ENCODE measurements around the gene EPHA10. TPM values are rescaled to one million over a fixed set of nuclear protein-coding genes. Genes with fewer than 3 reads are reported as not detected.
A peak's percentile ranks its signal among the peaks of the same experiment; 100 is the strongest.

The EPHA10 gene
- total and polyA plus RNA-seq, 11 donors = 0.01 to 0.60 (median 0.12) TPM; not detected in 5

GRCh38 chr1:37765916-37766664, 1.2 kb upstream of the EPHA10 start:
- Histone ChIP-seq H3K36me3 (no peaks in the 10 kb centered on the region), H3K27me3 (peaks cover 28 to 87% (median 56%) of the 10 kb centered on the region in 9 donors), H3K4me3 (no peak overlapping the region), H3K4me1 (no peaks in the 10 kb centered on the region), H3K27ac (no peak overlapping the region), H3K9me3 (no peaks in the 10 kb centered on the region)
- 6 to 15% (median 8%) methylated on average over 21 to 27 of the region's 27 CpGs for WGBS, 4 donors
- DNase-seq (no peak), ATAC-seq (no peak)
- intact Hi-C loops (cut with DNase I) = no loop called here
- no peak for TF ChIP-seq POLR2A (IDR thresholded peaks at IDR 0.05)
- no peak for TF ChIP-seq CTCF (IDR thresholded peaks at IDR 0.05)

DNA sequence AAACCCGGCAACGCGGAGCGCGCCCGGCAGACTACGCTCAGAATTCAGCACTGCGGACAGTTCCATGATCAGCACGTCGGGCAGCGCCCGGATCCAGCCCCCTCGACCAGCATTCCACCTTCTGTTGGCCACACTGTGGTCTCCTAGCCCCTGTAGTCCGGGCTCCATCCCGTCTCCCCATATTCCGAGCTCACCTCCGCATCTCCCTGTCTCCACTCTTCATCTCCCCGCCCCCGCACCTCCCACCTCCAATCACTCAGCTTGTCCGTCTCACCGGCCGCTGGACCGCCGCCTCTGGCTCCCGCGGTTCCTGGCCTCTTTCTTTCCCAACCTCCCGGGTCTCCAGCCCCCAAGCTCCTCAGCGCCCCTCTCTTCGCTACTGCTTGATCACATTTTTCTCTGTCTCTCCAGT, 500 bp downstream of the EPHA10 start:
- peaks cover 30 to 93% (median 63%) of the 10 kb centered on the region in 9 donors for H3K27me3 ChIP-seq
- DNase-seq (peak in 3 of 5 donors; percentile 15 to 50 (median 43)), ATAC-seq (peak in 3 of 4 donors; percentile 37 to 64 (median 55))
- intact Hi-C loops (cut with DNase I) = no loop called here
- no peaks in the 10 kb centered on the region for H3K4me1 ChIP-seq
- no peaks in the 10 kb centered on the region for H3K9me3 ChIP-seq
- no peak for TF ChIP-seq POLR2A (IDR thresholded peaks at IDR 0.05)
- TF ChIP-seq CTCF (IDR thresholded peaks at IDR 0.05) = no peak
- H3K36me3 ChIP-seq = no peaks in the 10 kb centered on the region
- H3K4me3 ChIP-seq = no peak overlapping the region
- 2 to 8% (median 5%) methylated on average over 22 to 29 of the region's 29 CpGs for WGBS, 4 donors
- no peak overlapping the region for H3K27ac ChIP-seq

GRCh38 chr1:37763791-37764413, 1.0 kb downstream of the EPHA10 start:
- intact Hi-C loops (cut with DNase I) = no loop called here
- TF ChIP-seq CTCF (IDR thresholded peaks at IDR 0.05) (no peak), POLR2A (IDR thresholded peaks at IDR 0.05) (no peak)
- 19 to 31% (median 22%) methylated on average over 19 to 25 of the region's 25 CpGs for WGBS, 4 donors
- DNase-seq (no peak), ATAC-seq (no peak)
- Histone ChIP-seq H3K9me3 (no peaks in the 10 kb centered on the region), H3K4me3 (no peak overlapping the region), H3K36me3 (no peaks in the 10 kb centered on the region), H3K4me1 (no peaks in the 10 kb centered on the region), H3K27ac (no peak overlapping the region), H3K27me3 (peaks cover 30 to 93% (median 66%) of the 10 kb centered on the region in 9 donors)

DNA sequence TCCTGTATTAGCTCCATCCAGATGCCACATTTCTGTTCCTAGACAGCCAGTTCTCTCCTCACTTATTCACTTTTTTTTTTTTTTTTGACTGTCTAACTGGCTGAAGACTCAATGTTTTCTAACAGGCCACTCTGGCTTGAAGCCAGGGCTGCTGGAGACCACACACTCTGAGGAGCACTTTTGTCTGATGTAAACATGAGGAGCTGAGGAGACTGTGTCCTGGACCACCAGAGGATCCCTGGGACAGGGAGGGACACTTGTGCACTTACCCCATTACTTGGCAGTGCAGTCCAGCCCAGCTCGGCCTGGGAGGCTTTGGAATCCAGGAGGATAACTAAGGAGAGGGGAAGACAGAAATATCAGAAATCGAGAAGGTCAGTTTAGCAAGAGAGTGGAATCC, 2.4 kb downstream of the EPHA10 start:
- H3K27ac ChIP-seq = no peak overlapping the region
- intact Hi-C loops (cut with DNase I) = no loop called here
- H3K36me3 ChIP-seq = no peaks in the 10 kb centered on the region
- H3K4me3 ChIP-seq = no peak overlapping the region
- ATAC-seq (no peak), DNase-seq (no peak)
- H3K9me3 ChIP-seq = no peaks in the 10 kb centered on the region
- WGBS, 4 donors = 58 to 66% (median 63%) methylated on average over 2 of the region's 2 CpGs
- no peaks in the 10 kb centered on the region for H3K4me1 ChIP-seq
- H3K27me3 ChIP-seq = peaks cover 30 to 94% (median 61%) of the 10 kb centered on the region in 9 donors
- TF ChIP-seq CTCF (IDR thresholded peaks at IDR 0.05) (no peak), POLR2A (IDR thresholded peaks at IDR 0.05) (no peak)
